Peyer's patch (tissue), 4 donors: ENCODE measurements around the gene SRGAP2. TPM values are rescaled to one million over a fixed set of nuclear protein-coding genes. Genes with fewer than 3 reads are reported as not detected.
"Not testable (repeated sequence)": the region's sequence is repeated elsewhere in the genome, so short reads cannot be mapped to it uniquely, and the experiment has no call there.

ENCODE experiments used
- DNase-seq, 3 donors: peaks; one replicate each; pipeline ENCODE4 v3.0.0-alpha.2; 2017 to 2019
- H3K27ac ChIP-seq, 4 donors: fragments of 200-600 bp; sonication (generic); one replicate each; pipeline ENCODE4 v1.5.1; 2016 to 2019
- H3K27me3 ChIP-seq, 2 donors: fragments of 200-600 bp; sonication (generic); one replicate each; pipeline ENCODE4 v1.5.1; 2019
- H3K36me3 ChIP-seq, 3 donors: fragments of 200-600 bp; sonication (generic); one replicate each; pipeline ENCODE4 v1.5.1; 2016 to 2019
- H3K4me1 ChIP-seq, 4 donors: fragments of 200-600 bp; sonication (generic); one replicate each; pipeline ENCODE4 v1.5.1; 2016 to 2019
- H3K4me3 ChIP-seq, 4 donors: fragments of 200-600 bp; sonication (generic); 1 replicate in 3 of 4; 2 replicates in 1 of 4; pipeline ENCODE4 v1.5.1; 2016 to 2019; ENCODE audit warnings: mild to moderate bottlenecking in 1 of 4
- H3K9me3 ChIP-seq, 4 donors: fragments of 200-600 bp; sonication (generic); one replicate each; pipeline ENCODE4 v1.5.1; 2016 to 2019; ENCODE audit warnings: mild to moderate bottlenecking in 1 of 4
- total RNA-seq, 4 donors: library from RNA; depleted of rRNA; stranded (reverse); fragments of >200 nt; gene quantifications; one replicate each; pipeline ENCODE4 v1.1.0, GENCODE V29; 2016
- TF ChIP-seq, protein P1 (sequence below), 6 experiments: fragments of 450-650 bp in 4 of 6; fragments of 200-600 bp in 2 of 6; sonication (generic) in 1 of 6; IDR thresholded peaks; one replicate each; pipeline ENCODE4 v1.5.1; 2017 to 2019; ENCODE audit warnings: antibody characterized with exemption in 6 of 6, mild to moderate bottlenecking in 3 of 6, moderate library complexity in 1 of 6

SRGAP2 gene
- total RNA-seq: 10 to 100 TPM; 14.2 to 80.0 (median 25.4) TPM

DNA sequence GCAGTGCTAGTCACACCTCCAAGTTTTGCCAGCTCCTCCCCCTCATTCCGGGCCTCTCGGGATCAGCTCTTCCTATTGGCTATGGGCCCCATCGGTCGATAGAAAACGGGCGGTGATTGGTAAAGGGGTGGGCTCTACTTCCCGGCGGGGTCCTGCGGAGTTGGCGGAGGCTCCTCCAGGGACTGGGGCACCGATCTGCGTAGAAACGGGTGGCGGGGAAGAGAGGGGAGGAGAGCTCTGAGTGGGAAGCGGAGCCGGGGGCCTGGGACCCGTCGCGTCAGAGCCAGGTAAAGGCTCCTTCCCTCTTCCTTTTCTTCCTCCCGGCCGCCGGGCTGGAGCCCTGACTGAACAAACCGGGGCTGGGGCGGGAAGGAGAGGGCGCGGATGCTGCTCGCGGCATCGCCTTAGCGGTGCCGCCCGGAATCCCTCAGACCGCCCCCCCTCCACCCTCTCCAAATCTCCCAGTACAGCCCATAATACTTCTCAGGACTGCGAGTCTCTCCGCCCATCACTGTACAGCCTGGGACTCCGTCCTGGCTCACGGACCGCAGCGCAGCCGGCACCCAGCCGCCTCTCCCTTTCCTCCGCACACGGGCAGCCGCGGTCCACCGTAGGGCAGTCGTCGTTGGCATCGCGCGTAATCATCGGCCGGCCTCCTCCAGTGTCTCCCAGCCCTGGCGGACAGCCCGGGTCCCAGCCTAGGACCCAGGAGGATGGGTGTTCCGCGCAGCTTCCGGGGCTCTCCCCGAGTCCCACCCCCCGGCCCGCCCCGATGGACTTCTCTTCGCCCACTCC lies at the start of gene SRGAP2:
TSS of gene SRGAP2 (plus strand) at position 178 of the 795 bp plus-strand sequence. CDS start 2,430 bp downstream, outside the sequence.
- H3K27ac ChIP-seq: peak within 1 kb of the TSS; percentile 78 to 91 (median 84)
- not testable (repeated sequence) for H3K36me3 ChIP-seq, H3K4me1 ChIP-seq, H3K27me3 ChIP-seq, H3K9me3 ChIP-seq
- H3K4me3 ChIP-seq: peak within 1 kb of the TSS; percentile 54 to 69 (median 62)
- peak; percentile 42 to 74 (median 64) for DNase-seq

DNA sequence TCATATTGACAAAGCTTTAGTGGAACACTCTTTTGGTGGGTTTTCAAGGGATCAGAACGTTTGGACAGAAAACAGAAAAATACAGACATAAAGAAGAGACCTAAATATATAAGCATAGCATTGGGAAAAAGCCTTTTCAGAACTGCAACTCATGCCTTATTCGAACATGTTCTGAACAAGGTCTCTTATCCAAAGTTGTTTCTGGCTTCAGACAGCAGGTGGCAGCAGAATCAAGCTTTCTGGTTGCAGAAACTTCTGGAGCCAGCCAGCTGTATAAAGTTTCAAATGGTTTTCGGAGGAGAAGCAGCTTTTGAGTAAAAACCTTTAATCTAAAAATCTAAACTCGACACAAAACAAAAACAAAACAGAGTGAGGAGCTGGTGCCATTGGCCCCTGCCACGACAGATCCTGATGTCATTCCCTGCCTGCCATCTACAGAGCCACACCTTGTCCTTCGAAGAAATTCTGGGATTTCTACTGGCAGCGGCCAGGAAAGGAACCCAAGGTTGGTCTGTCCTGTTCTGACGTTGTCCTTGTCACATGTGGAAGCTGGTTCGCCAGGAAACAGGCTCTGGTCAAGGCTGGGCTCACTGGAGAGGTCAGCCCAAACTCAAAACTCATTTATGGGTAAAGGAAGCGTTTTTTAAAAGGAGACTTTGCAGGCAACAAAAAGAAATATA lies 35.9 kb upstream of the SRGAP2 start:
- not testable (repeated sequence) for H3K27ac ChIP-seq, H3K27me3 ChIP-seq, H3K4me3 ChIP-seq, DNase-seq, H3K4me1 ChIP-seq, H3K36me3 ChIP-seq, H3K9me3 ChIP-seq
- TF ChIP-seq, protein P1, sequence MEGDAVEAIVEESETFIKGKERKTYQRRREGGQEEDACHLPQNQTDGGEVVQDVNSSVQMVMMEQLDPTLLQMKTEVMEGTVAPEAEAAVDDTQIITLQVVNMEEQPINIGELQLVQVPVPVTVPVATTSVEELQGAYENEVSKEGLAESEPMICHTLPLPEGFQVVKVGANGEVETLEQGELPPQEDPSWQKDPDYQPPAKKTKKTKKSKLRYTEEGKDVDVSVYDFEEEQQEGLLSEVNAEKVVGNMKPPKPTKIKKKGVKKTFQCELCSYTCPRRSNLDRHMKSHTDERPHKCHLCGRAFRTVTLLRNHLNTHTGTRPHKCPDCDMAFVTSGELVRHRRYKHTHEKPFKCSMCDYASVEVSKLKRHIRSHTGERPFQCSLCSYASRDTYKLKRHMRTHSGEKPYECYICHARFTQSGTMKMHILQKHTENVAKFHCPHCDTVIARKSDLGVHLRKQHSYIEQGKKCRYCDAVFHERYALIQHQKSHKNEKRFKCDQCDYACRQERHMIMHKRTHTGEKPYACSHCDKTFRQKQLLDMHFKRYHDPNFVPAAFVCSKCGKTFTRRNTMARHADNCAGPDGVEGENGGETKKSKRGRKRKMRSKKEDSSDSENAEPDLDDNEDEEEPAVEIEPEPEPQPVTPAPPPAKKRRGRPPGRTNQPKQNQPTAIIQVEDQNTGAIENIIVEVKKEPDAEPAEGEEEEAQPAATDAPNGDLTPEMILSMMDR (IDR thresholded peaks at IDR 0.05): peak in 1 of 6 experiments; percentile 24

DNA sequence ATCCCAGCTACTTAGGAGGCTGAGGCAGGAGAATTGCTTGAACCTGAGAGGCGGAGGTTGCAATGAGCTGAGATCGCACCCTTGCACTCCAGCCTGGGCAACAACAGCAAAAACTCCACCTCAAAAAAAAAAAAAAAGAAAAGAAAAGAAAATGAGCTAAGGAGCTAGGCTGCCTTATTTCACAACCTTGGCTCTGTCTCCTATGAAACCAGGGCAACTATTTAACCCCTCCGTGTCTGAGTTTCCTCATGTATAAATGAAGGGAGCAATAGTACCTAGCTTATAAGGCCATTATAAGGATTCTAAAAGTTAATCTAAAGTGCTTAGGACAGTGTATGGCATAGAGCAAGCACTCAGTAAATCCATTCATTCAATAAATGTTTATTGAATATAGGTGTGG lies 33.5 kb upstream of the SRGAP2 start:
- not testable (repeated sequence) for H3K9me3 ChIP-seq, H3K36me3 ChIP-seq, DNase-seq, H3K4me1 ChIP-seq, H3K27ac ChIP-seq, H3K4me3 ChIP-seq, H3K27me3 ChIP-seq

DNA sequence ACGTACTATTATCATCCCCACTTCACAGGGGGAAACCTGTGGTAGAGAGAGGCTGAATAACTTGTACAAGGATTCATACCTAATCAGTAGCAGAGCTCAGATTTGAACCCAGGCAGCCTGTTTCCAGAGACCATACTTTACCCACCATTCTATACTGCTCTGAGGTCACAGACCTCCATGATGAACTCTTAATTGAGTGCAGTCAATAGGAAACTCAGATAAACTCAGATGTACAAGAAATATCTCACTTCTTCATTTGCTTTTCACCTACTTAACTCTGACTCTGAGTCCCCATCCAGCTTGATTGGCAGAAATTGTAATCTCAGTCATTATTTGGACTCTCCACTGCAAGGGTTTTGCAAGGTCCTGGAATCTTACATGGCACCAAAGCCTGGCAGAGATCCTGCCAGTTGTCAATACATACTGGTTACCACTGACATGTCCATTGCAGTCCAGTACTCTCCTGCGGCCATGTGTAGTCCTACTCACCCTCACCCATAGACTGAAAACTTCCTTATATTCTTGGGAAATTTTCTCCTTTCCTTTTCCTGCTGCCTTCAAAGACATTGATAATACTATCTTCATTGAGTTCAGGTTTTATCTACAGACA lies 30.1 kb upstream of the SRGAP2 start:
- H3K4me1 ChIP-seq, H3K27me3 ChIP-seq, H3K36me3 ChIP-seq, H3K27ac ChIP-seq, H3K4me3 ChIP-seq, DNase-seq, H3K9me3 ChIP-seq: not testable (repeated sequence)

DNA sequence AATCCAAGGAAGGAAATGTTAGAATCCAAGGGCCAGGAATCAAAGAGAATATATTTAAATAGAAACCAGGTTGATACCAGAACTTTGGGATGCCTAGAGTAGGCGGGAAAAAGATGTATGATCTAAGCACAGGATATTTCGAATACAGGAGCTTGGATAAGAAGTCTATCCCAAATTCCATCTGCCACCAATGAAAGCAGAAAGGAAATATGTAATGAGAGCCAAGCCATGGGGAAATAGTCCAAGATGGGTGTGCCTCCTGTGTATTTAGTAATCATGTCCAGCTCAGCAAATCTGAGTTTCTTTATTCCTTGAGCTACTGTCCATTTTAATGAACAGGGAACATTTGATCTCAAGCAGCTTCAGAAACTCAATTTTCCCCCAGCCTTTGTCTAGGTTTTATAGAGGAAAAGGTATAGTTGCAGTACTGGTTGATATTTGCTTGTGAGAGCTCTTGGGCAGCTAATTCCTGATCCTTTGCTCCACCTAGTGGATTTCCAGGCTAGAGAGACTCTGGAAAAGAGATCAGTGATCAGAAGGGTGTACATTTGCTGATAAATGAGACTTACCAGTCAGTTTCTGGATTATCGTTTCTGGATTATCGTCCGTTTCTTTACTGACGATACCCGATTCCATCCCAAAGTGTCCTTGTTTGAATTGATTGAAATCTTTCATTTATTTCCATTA lies 29.0 kb upstream of the SRGAP2 start:
- DNase-seq, H3K36me3 ChIP-seq: not testable (repeated sequence)
- TF ChIP-seq, protein P1 (IDR thresholded peaks at IDR 0.05): peak in 1 of 6 experiments; percentile 20

DNA sequence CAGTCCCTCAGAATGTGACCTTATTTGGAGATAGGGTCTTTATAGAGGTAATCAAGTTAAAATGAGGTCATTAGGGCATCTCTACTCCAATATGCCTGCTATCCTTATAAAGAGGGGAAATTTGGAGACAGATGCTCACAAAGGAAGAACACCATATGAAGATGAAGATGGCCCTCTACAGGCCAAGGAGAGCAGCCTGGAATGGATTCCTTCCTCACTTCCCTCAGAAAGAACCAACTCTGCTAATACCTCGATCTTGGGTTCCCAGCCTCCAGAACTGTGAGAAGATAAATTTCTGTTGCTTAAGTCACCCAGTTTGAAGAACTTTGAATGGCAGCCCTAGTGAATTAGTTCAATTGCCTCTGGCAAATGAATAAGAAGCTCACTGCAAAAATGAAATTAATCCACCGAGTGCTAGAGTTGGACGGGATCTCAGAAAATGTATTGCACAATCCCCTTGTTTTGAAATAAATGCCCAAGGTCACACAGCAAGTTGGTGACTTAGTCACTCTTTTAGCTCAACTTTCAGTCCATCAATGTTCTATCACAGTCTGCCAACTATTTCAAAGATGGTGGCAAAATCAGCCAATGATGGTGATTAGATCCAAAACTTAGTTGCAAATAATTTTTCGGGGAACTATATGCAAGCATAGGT lies 27.8 kb upstream of the SRGAP2 start:
- not testable (repeated sequence) for DNase-seq, H3K9me3 ChIP-seq, H3K27me3 ChIP-seq, H3K27ac ChIP-seq, H3K36me3 ChIP-seq, H3K4me1 ChIP-seq, H3K4me3 ChIP-seq

More for the DNA sequence above, 29.0 kb upstream of the SRGAP2 start:
- H3K4me1 ChIP-seq, H3K27me3 ChIP-seq, H3K27ac ChIP-seq, H3K9me3 ChIP-seq, H3K4me3 ChIP-seq: not testable (repeated sequence)

DNA sequence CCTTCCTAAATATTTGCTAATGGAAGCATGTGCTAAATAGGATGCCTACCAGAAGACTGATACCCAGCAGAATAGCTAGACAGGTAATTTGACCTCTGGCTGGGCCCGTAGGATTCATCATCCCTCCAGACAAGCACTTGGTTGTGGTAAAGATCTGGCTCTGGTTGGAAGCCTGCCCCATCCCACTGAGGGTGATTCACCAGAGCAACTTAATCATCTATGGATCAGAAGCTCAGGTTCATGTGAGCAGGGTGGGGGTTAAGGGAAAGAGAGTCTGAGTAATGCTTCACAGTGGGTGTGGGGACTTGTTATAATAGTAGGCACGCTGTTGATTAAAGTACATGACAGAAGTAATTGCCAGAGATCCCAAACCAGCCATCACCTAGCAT lies 27.2 kb upstream of the SRGAP2 start:
- not testable (repeated sequence) for H3K9me3 ChIP-seq, H3K4me1 ChIP-seq, H3K36me3 ChIP-seq, H3K27me3 ChIP-seq, DNase-seq, H3K4me3 ChIP-seq, H3K27ac ChIP-seq

DNA sequence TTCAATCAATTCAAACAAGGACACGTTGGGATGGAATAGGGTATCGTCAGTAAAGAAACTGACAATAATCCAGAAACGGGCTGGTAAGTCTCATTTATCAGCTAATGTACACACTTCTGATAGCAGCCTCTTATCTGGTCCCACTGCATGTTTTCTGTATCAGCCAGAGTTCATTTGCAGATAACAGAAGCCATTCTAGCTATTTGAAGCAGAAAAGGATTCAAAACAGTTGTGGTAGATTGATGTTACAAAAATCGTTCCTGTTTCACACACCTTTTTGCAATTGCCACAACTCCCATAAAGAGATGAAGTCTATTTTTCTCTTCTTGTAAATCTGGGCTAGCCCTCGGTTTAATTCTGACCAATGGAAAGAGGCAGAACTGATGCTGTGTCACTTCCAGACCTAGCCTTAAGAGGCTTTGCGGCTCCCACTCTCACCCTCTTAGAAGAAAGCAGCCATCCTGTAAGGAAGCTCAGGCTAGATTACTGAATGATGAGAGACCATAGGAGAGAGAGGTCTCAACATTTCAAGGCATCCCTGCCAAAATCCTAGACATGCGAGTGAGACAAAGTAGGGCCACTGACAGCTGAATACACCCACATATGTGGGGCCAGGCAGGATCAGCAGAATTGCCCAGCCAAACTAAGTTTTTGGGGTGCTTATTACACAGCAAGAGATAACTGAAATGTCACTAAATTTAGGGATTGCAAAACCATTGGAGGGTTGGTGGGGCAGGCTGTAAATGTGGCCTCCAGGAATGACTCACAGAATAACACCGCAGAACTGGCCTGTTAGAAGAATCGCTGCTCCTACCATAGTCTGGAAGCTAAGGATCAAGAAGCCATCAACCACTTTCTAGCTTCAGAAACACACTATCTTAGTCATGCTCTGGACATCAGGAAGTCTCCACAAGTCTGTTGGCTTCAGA lies 25.0 kb upstream of the SRGAP2 start:
- DNase-seq, H3K9me3 ChIP-seq: not testable (repeated sequence)

DNA sequence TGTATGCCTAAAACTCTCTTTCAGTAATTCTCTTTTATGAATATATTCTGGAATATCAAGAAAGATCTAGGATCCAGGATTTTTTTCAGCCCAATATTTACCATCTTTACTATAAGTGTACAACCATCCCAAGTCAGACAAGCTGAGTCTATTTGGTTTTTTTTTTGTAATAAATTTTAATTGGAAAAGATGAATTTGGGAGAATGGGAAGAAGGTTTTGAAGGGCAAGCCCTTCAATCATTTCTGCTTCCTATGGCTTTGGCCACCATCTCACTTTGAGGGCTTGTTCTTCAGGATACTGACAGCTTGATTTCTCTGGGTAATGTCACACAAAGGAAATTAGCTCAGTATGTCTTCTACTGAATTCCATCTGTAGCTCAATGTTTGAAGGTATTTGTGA lies 23.7 kb upstream of the SRGAP2 start:
- H3K9me3 ChIP-seq, H3K4me3 ChIP-seq, H3K4me1 ChIP-seq, H3K27ac ChIP-seq, H3K27me3 ChIP-seq, DNase-seq, H3K36me3 ChIP-seq: not testable (repeated sequence)

More for the DNA sequence above, 25.0 kb upstream of the SRGAP2 start:
- not testable (repeated sequence) for H3K4me1 ChIP-seq, H3K36me3 ChIP-seq, H3K27ac ChIP-seq, H3K27me3 ChIP-seq, H3K4me3 ChIP-seq

DNA sequence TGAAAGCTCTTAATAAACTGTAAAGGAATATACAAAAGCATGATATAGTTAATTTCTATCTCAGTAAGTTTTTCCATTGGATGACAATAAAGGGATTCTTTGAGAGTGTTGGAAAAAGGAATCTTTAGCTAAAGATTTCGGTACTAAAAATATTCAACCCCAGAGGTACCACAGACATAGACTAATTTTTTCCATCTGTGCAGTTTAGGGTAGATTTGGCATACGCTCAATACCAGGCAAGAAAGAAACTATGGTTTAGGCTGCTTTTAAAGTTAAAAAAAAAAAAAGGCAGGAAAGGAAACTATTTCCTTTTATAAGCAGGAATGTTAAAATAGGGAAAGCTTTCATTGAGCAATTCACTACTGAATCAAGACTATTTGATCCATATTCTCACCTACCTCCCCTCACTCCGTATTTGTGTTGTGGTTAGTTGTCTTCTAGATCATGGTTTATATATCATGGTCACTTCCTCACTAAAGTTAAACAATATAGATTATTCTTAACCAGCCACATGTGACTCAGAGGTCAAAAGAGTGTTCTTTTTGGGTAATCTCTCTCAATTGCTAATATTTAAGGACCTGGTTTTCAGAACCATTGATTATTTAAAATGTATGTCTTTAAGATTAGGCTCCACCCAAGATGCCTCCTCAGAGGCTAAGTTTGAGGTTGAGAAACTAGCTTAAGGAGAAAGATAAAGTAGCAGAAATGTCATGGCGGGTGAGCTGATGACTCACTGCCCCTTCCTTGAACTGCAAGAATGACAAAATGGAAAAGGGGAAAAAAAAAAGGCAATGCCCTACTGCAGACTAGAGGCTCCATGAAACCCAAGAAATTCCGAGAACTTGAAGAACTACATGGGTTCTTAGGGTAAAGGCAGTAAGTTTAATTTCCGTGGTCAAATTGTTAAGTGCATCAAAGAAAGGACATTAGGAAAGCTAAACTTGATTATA lies 20.7 kb upstream of the SRGAP2 start:
- not testable (repeated sequence) for H3K36me3 ChIP-seq, H3K9me3 ChIP-seq, H3K4me3 ChIP-seq, H3K27me3 ChIP-seq, DNase-seq, H3K4me1 ChIP-seq, H3K27ac ChIP-seq
